Cardiac septum (tissue), 1 donor: ENCODE measurements around the gene TSSK6. TPM values are rescaled to one million over a fixed set of nuclear protein-coding genes. Genes with fewer than 3 reads are reported as not detected.
A peak's percentile ranks its signal among the peaks of the same experiment; 100 is the strongest.

ENCODE experiments used
- DNase-seq: peaks from one replicate; pipeline ENCODE4 v3.0.0-alpha.2; 2020; ENCODE audit warnings: low spot score
- intact Hi-C: fragments of 100-400 bp; cut with DNase I; formaldehyde crosslinking; loops from one replicate; pipeline ENCODE4 v1.14.0; 2022
- long read RNA-seq: library from polyadenylated mRNA; unstranded; transcript quantifications from one replicate; pipeline ENCODE4 v2.0.0, GENCODE V29; 2021
- total RNA-seq: library from RNA; stranded (reverse); fragmentation: NEBNext Ultra II Directional; extraction: Animal tissue kit (Norgen Biotek cat#: 25700); gene quantifications from one replicate; pipeline ENCODE4 v1.2.1, GENCODE V29; 2021
- donor health status: DM: no; HTN: no; CAD: no.

TSSK6 gene
- total RNA-seq: 1.2 TPM
- long read RNA-seq, partial matches to known transcripts: 0 of 1 reads
- long read RNA-seq, other reads (novel, unspliced or antisense): 0 of 1 reads

- intact Hi-C loops: no loop called here
- DNase-seq: no peak
Observed at GRCh38 chr19:19514881-19515641, at the start of gene TSSK6. Gene TSSK6 (minus strand): TSS chr19:19515548. CDS start chr19:19515427, 121 bp downstream.

GRCh38 chr19:19563348-19563848 lies 48.0 kb upstream of the TSSK6 start:
- intact Hi-C loops: no loop called here
- no peak for DNase-seq

- intact Hi-C loops: no loop called here
- no peak for DNase-seq
Observed at GRCh38 chr19:19562665-19563347, 47.5 kb upstream of the TSSK6 start.

- intact Hi-C loops: no loop called here
- no peak for DNase-seq
Observed at GRCh38 chr19:19561946-19562664, 46.8 kb upstream of the TSSK6 start.

- DNase-seq: no peak
- intact Hi-C loops: no loop called here
Observed at GRCh38 chr19:19559931-19560330, 44.6 kb upstream of the TSSK6 start.

- no peak for DNase-seq
- intact Hi-C loops: no loop called here
Observed at GRCh38 chr19:19558636-19559035, 43.3 kb upstream of the TSSK6 start.

- DNase-seq: no peak
- intact Hi-C loops: no loop called here
Observed at GRCh38 chr19:19558055-19558454, 42.7 kb upstream of the TSSK6 start.

GRCh38 chr19:19554074-19555023 lies 39.0 kb upstream of the TSSK6 start:
- intact Hi-C loops: loop anchor here (2.0 kb wide), 1 partner anchor 22 kb away; no protein-coding TSS in a partner anchor
- peak; percentile 85 for DNase-seq

- no peak for DNase-seq
- intact Hi-C loops: loop anchor here (2.0 kb wide), 1 partner anchor 21 kb away; no protein-coding TSS in a partner anchor
Observed at GRCh38 chr19:19553670-19554069, 38.3 kb upstream of the TSSK6 start.

GRCh38 chr19:19552798-19553197 lies 37.5 kb upstream of the TSSK6 start:
- intact Hi-C loops: no loop called here
- DNase-seq: no peak

GRCh38 chr19:19551853-19552192 lies 36.5 kb upstream of the TSSK6 start:
- intact Hi-C loops: no loop called here
- DNase-seq: no peak

- no peak for DNase-seq
- intact Hi-C loops: no loop called here
Observed at GRCh38 chr19:19550972-19551852, 35.9 kb upstream of the TSSK6 start.

GRCh38 chr19:19550485-19550929 lies 35.2 kb upstream of the TSSK6 start:
- no peak for DNase-seq
- intact Hi-C loops: no loop called here

- intact Hi-C loops: no loop called here
- no peak for DNase-seq
Observed at GRCh38 chr19:19549804-19550464, 34.6 kb upstream of the TSSK6 start.

GRCh38 chr19:19548915-19549759 lies 33.8 kb upstream of the TSSK6 start:
- DNase-seq: no peak
- intact Hi-C loops: no loop called here

GRCh38 chr19:19547674-19548336 lies 32.5 kb upstream of the TSSK6 start:
- intact Hi-C loops: no loop called here
- no peak for DNase-seq
